Body of pancreas (tissue), 4 donors: ENCODE results near the gene EHD3.

Source experiments
- CTCF ChIP-seq, 7 experiments: fragments of 450-650 bp in 4 of 7; fragments of 200-600 bp in 3 of 7; sonication (generic) in 3 of 7; IDR thresholded peaks; one replicate each; pipeline ENCODE4 v1.5.1; 2016 to 2019; ENCODE audit warnings: antibody characterized with exemption in 7 of 7
- POLR2A ChIP-seq, 3 donors: fragments of 450-650 bp; IDR thresholded peaks; one replicate each; pipeline ENCODE4 v1.6.1; 2016; ENCODE audit warnings: antibody characterized with exemption in 3 of 3, mild to moderate bottlenecking in 2 of 3

DNA sequence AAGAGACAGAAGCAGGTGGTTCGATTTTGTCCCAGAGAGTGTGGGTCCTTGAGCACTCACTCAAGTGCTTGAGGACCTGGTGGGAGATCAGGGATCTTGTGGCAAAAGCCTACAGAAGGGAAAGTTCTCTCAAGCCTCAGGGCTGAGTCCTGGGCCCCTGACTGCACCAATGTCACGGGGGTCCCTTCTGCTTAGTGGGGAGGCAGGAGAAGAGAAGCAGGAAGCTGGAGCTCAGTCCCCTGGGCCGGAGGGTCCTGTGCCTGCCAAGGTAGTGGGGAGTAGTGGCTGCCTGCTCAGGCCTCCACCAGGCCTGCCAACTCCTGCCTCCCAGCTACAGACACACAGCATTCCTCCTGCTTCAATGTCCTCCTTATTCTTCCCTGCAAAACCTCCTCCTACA lies 28.3 kb upstream of the EHD3 start:
- TF ChIP-seq CTCF (IDR thresholded peaks at IDR 0.05) (no peak), POLR2A (IDR thresholded peaks at IDR 0.05) (no peak)
